HEK293T (cell line): Measurements from ENCODE around the gene FANCE.

Experiments
- ARNT ChIP-seq: fragments of 450-650 bp; IDR thresholded peaks from 2 replicates; pipeline ENCODE4 v1.6.1; 2017; ENCODE audit warnings: mild to moderate bottlenecking
- CTBP1 ChIP-seq: fragments of 450-650 bp; IDR thresholded peaks from 2 replicates; pipeline ENCODE4 v1.6.1; 2016; ENCODE audit warnings: borderline replicate concordance
- ELF4 ChIP-seq: fragments of 450-650 bp; IDR thresholded peaks from 2 replicates; pipeline ENCODE4 v1.6.1; 2017; ENCODE audit warnings: antibody characterized with exemption
- FOXA1 ChIP-seq: fragments of 450-650 bp; IDR thresholded peaks from 2 replicates; pipeline ENCODE4 v1.6.1; 2016; ENCODE audit warnings: mild to moderate bottlenecking
- FOXK2 ChIP-seq: fragments of 450-650 bp; IDR thresholded peaks from 2 replicates; pipeline ENCODE4 v1.6.1; 2016; ENCODE audit warnings: mild to moderate bottlenecking
- FOXM1 ChIP-seq: fragments of 450-650 bp; IDR thresholded peaks from 2 replicates; pipeline ENCODE4 v1.6.1; 2017; ENCODE audit warnings: mild to moderate bottlenecking, borderline replicate concordance
- HDGF ChIP-seq: fragments of 450-650 bp; IDR thresholded peaks from 2 replicates; pipeline ENCODE4 v1.6.1; 2017; ENCODE audit warnings: antibody characterized with exemption, borderline replicate concordance
- LEF1 ChIP-seq: fragments of 450-650 bp; IDR thresholded peaks from 2 replicates; pipeline ENCODE4 v1.6.1; 2017; ENCODE audit warnings: mild to moderate bottlenecking, borderline replicate concordance
- NFRKB ChIP-seq: fragments of 450-650 bp; IDR thresholded peaks from 2 replicates; pipeline ENCODE4 v1.6.1; 2016; ENCODE audit warnings: mild to moderate bottlenecking, moderate library complexity
- PKNOX1 ChIP-seq: fragments of 450-650 bp; IDR thresholded peaks from 2 replicates; pipeline ENCODE4 v1.6.1; 2016
- SP1 ChIP-seq: fragments of 450-650 bp; IDR thresholded peaks from 2 replicates; pipeline ENCODE4 v1.6.1; 2017
- SUZ12 ChIP-seq: fragments of 450-650 bp; IDR thresholded peaks from 2 replicates; pipeline ENCODE4 v1.6.1; 2016; ENCODE audit warnings: mild to moderate bottlenecking
- TARDBP ChIP-seq: fragments of 450-650 bp; IDR thresholded peaks from 2 replicates; pipeline ENCODE4 v1.6.1; 2016
- ZNF384 ChIP-seq: fragments of 450-650 bp; IDR thresholded peaks from 2 replicates; pipeline ENCODE4 v1.6.1; 2016

DNA sequence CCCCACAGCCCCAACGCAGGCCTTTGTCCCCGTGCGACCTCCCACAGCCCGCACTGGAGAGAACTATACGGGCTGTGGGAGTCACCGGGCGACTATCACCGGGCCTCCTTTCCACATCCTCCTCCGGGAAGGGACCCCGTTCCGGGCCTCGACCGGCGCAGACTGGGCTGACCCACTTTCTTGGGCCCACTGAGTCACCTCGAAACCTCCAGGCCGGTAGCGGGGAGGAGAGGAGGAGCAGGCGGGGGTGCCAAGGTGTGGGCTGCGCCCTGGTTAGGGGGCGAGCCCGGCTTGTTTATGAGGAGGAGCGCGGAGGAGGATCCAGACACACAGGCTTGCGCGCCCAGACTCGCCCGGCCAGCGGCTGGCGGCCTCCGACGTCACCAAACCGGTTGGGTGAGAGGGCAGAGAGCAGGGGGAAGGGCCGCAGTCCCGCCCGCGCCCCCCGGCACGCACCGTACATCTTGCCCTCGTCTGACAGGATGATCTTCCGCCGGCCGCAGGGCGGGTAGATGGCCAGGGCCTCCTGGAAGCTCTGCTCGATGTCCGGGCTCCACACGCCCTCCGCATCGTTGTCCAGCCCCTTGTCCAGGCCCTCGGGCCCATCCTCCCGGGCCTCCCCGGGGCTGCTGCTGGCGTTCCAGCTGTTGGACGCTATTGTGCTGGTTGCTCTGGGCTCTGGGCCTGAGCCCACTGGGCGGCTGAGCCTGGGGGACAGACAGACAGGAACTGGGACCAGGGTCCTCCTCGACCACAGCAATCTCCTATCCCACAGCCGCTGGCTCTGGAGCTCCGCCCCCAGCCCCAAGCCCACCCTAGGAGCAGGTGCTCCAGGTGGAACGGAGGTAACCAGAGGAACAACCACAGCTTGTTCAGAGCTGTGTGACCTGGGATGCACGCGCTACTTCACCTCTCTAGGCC lies 34.1 kb downstream of the FANCE start:
- TF ChIP-seq PKNOX1 (no peak), SUZ12 (no peak), ZNF384 (no peak), CTBP1 (no peak), NFRKB (no peak), FOXM1 (no peak), SP1 (no peak), ELF4 (no peak), ARNT (no peak), TARDBP (no peak), FOXK2 (no peak), FOXA1 (no peak), LEF1 (no peak), HDGF (no peak)
